SK-N-MC (cell line): ENCODE results near the gene XXYLT1.

Experiments
- DNase-seq: peaks from one replicate; pipeline ENCODE4 v3.0.0-alpha.2; 2011; ENCODE audit warnings: low read depth, low spot score
- H3K27ac ChIP-seq: fragments of 200-600 bp; sonication (generic); 2 replicates; pipeline ENCODE4 v1.5.1; 2016; ENCODE audit warnings: mixed run types
- H3K36me3 ChIP-seq: fragments of 200-600 bp; sonication (generic); 2 replicates; pipeline ENCODE4 v1.6.1; 2017; ENCODE audit warnings: antibody characterized with exemption, low read length, mixed read lengths; ENCODE audit not compliant: insufficient read depth
- H3K4me3 ChIP-seq: fragments of 200-600 bp; sonication (generic); 2 replicates; pipeline ENCODE4 v1.5.1; 2016
- H3K9ac ChIP-seq: fragments of 200-600 bp; sonication (generic); 2 replicates; pipeline ENCODE4 v1.8.0; 2017; ENCODE audit warnings: mixed run types, mixed read lengths; ENCODE audit not compliant: insufficient read length
- H3K9me3 ChIP-seq: fragments of 200-600 bp; sonication (generic); 2 replicates; pipeline ENCODE4 v1.6.1; 2017; ENCODE audit warnings: low read depth, mild to moderate bottlenecking, antibody characterized with exemption, low read length, moderate library complexity, mixed read lengths
- EZH2 ChIP-seq: fragments of 200-600 bp; sonication (generic); IDR thresholded peaks from one replicate; pipeline ENCODE4 v1.6.1; 2017; ENCODE audit warnings: antibody characterized with exemption
- FOXP2 ChIP-seq: optimal IDR thresholded peaks from 2 replicates; pipeline ENCODE3; 2011; ENCODE audit warnings: mild to moderate bottlenecking, moderate library complexity; ENCODE audit not compliant: insufficient read depth; ENCODE audit errors: extremely low read length, control extremely low read depth
- POLR2AphosphoS5 ChIP-seq: IDR thresholded peaks from 2 replicates; pipeline ENCODE4 v1.6.1; 2012; ENCODE audit warnings: mild to moderate bottlenecking, low read depth, low read length, borderline replicate concordance

XXYLT1 gene

DNA sequence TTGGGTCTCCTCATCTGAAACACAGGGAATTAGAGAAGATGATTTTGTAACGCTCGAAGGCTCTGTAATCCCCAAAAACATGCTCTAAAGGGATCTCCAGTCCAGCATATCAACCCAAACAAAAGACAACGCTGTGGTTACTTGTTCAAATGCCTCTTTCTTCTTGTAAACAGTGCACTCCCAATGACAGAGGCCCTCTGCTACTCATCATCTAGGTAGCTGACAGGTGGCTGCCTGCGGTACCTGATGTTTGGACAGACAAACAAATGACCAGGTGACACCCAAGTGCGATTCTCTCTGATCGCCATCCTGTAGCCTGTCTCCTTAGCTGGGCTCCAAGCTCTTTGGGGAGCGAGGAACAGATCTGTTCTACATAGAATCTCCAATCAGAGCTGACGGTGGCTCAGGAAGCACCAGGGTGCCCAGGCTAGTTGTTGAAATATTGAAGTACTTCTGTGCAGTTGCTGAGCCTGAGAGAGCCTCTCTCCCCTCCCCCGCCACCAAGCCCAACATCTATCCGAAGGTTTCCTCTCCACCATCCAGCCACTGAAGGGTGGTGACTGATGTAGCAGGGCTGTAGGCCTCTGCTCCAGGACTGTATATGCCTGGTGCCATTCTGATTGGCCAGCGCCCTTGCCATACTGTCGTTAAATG is 238.7 kb downstream of the XXYLT1 start:
- Histone ChIP-seq H3K27ac (no peak overlapping the region), H3K4me3 (no peak overlapping the region), H3K9ac (no peak overlapping the region), H3K36me3 (no peaks in the 10 kb centered on the region), H3K9me3 (no peaks in the 10 kb centered on the region)
- TF ChIP-seq FOXP2 (no peak), EZH2 (no peak), POLR2AphosphoS5 (no peak)
- no peak for DNase-seq

- TF ChIP-seq FOXP2 (no peak), EZH2 (no peak), POLR2AphosphoS5 (no peak)
- Histone ChIP-seq H3K36me3 (no peaks in the 10 kb centered on the region), H3K9ac (no peak overlapping the region), H3K27ac (no peak overlapping the region), H3K9me3 (no peaks in the 10 kb centered on the region), H3K4me3 (no peak overlapping the region)
- no peak for DNase-seq
Measured at GRCh38 chr3:195031574-195032003, 239.4 kb downstream of the XXYLT1 start.

DNA sequence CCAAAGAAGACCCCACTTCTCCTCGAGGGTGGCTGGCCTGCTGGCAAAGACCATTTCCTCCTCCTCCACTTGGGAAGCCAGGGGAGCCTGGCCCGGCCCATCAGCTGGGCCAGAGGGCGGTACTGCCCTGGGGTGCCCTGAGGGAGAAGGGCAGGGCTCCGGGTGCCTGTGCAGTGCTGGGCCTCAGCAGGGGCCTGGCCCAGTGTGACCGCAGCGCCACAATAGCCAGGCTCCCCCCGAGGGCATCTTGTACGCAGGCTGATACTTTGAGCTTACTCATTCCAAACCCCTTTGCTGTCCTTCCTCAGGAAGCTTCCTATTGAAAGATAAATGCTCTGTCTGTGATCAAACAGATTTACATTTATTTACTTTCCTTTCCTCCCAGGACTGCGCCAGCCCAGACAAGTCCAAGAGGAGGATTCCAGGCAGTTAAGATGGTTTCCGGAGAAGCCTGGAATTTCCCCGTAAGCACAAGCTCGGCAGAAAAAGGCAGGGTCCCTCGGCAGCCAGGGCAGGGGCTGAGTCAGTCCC is 240.1 kb downstream of the XXYLT1 start:
- Histone ChIP-seq H3K27ac (no peak overlapping the region), H3K36me3 (no peaks in the 10 kb centered on the region), H3K4me3 (no peak overlapping the region), H3K9ac (no peak overlapping the region), H3K9me3 (no peaks in the 10 kb centered on the region)
- TF ChIP-seq POLR2AphosphoS5, result no peak
- no peak for DNase-seq

GRCh38 chr3:195028877-195029606 is 241.9 kb downstream of the XXYLT1 start:
- TF ChIP-seq POLR2AphosphoS5 (no peak), FOXP2 (no peak), EZH2 (no peak)
- Histone ChIP-seq H3K4me3 (no peak overlapping the region), H3K36me3 (no peaks in the 10 kb centered on the region), H3K9me3 (0 out of 2 replicates have a peak, but pooled peaks cover 1% of the 10 kb centered on the region), H3K27ac (no peak overlapping the region), H3K9ac (no peak overlapping the region)
- no peak for DNase-seq

DNA sequence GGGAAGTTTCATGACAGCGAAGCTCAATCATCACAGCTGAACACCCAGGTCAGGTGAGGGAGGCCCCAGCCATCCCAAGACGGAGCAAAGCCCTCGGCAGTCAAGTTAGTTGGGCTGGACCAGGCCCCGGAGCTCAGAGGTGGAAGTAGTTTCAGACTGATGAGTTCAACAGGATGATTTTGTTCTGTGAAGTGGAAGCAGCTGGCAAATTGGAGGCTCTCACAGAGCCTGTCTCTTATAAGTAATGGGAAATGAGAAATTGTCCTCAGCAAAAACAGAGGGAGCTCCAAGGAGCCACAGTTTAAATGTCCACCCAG is 245.1 kb downstream of the XXYLT1 start:
- Histone ChIP-seq H3K9ac (no peak overlapping the region), H3K9me3 (0 out of 2 replicates have a peak, but pooled peaks cover 7% of the 10 kb centered on the region), H3K4me3 (no peak overlapping the region), H3K36me3 (no peaks in the 10 kb centered on the region), H3K27ac (no peak overlapping the region)
- DNase-seq, result no peak
- TF ChIP-seq EZH2 (no peak), FOXP2 (no peak), POLR2AphosphoS5 (no peak)

GRCh38 chr3:195025056-195025883 is 245.7 kb downstream of the XXYLT1 start:
- DNase-seq, result no peak
- Histone ChIP-seq H3K27ac (no peak overlapping the region), H3K4me3 (no peak overlapping the region), H3K9me3 (0 out of 2 replicates have a peak, but pooled peaks cover 7% of the 10 kb centered on the region), H3K36me3 (no peaks in the 10 kb centered on the region), H3K9ac (no peak overlapping the region)
- TF ChIP-seq EZH2, result no peak
- no peak for TF ChIP-seq POLR2AphosphoS5
- TF ChIP-seq FOXP2, result no peak

DNA sequence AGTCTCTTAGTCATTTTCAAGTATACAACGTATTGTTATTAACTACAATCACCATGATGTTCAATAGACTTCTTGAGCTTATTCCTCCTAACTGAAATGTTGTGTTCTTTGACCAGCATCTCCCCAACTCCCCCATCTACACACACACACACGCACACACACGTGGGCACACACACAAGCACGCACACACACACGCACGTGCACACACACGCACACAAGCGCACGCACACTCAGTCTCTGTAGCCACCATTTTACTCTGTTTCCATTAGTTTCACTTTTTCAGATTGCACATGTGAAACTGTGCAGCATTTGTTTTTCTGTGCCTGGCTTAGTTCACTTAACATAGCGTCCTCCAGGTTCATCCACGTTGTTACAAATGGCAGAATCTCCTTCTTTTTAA is 247.0 kb downstream of the XXYLT1 start:
- no peak overlapping the region for H3K9ac ChIP-seq
- no peak for TF ChIP-seq FOXP2
- no peak for TF ChIP-seq EZH2
- no peak for TF ChIP-seq POLR2AphosphoS5
- 0 out of 2 replicates have a peak, but pooled peaks cover 7% of the 10 kb centered on the region for H3K9me3 ChIP-seq
- H3K27ac ChIP-seq, result no peak overlapping the region
- DNase-seq, result no peak
- H3K36me3 ChIP-seq, result no peaks in the 10 kb centered on the region
- H3K4me3 ChIP-seq, result no peak overlapping the region

DNA sequence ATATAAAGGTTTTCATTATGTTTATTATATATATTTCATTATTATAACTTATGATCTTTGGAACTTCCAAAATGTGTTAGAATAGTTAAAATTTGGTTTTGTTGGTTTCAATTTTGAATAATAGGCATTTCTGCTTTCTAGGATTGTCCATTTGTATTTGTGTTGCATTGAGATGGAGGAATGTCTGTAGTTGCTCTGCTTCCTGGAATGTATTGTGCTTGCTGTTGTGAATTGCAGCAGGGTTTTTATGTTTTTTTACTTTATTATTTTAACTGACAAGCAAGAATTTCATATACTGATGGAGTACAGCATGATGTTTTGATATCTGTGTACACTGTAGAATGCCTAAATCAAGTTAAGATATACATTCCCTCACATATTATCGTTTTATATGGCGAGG is 247.4 kb downstream of the XXYLT1 start:
- H3K9ac ChIP-seq, result no peak overlapping the region
- no peak overlapping the region for H3K4me3 ChIP-seq
- TF ChIP-seq FOXP2 (no peak), POLR2AphosphoS5 (no peak), EZH2 (no peak)
- no peak overlapping the region for H3K27ac ChIP-seq
- 0 out of 2 replicates have a peak, but pooled peaks cover 7% of the 10 kb centered on the region for H3K9me3 ChIP-seq
- no peaks in the 10 kb centered on the region for H3K36me3 ChIP-seq
- no peak for DNase-seq
